Anterior cingulate cortex (tissue), 58 donors: Measurements from ENCODE around the gene CYBA.

Source experiments
- DNase-seq, 58 donors: peaks; one replicate each; lab custom pipeline; 2025; lab: John Stamatoyannopoulos, UW

The CYBA gene

GRCh38 chr16:88649195-88649923, 1.5 kb downstream of the CYBA start:
- DNase-seq: no peak

DNA sequence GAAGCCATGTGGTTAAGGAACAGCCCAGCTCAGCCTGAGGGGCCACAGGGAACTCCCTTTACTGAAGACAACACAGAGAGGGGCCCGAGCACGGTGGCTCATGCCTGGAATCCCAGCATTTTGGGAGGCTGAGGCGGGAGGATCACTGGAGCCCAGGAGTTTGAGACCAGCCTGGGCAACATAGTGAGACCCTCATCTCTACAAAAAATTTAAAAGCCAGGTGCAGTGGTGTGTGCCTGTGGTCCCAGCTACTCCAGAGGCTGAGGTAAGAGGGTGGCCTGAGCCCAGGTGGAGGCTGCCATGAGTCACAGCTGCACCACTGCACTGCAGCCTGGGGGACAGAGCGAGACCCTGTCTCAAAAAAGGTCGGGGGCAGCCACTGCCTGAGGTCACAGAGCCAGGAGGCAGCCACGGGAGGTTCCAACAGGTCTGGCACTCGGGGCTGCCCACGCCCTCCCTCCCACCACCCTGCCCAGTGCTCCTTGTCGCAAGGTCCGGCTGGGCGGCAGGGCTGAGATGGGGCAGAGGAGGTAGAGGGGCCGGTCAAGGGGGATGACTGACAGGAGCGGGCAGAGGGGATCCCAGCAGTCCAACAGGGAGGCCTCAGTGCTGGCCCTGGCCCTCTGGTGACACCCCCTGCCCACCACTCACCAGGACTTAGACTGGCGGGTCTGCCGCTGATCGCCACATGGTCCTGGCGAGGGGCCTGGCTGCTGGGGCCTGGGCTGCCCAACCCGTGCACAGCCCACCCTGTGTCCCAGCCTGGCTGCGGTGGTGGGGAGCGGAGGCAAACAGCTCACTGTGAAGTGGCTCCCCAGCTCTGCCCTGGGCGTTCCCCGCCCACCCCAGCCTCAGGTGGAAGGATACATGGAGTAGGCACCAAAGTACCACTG, 3.4 kb downstream of the CYBA start:
- no peak for DNase-seq

DNA sequence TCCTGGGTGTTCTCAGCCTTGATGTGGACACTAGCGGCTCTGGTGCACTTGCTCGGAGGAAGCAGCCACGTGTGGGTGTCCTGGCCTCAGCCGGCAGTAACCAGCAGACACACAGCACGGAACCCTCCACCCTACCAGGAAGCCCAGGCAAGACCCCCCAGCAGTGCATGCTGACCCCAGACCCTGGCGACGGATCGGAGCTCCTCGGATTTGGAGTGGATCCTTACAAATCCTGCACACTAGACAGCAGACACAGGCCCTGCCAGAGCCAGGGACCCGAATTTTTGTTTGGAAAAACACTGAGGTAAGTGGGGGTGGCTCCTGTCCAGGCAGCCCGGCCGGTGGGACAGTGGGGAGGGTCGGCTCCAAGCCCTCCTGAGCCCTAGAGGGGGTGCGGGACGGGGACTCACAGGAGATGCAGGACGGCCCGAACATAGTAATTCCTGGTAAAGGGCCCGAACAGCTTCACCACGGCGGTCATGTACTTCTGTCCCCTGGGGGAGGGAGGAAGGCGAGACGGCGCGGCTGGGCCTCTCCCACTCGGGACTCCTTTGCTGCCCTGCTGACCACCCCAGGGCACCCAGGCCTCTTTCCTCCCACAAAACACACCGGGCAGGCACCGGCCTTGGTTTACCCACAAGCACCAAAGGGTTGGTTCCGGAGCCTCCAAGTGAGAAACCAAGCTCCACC, 4.4 kb downstream of the CYBA start:
- no peak for DNase-seq

- DNase-seq: no peak
These were observed 4.9 kb downstream of the CYBA start for GRCh38 chr16:88645941-88646340.

DNA sequence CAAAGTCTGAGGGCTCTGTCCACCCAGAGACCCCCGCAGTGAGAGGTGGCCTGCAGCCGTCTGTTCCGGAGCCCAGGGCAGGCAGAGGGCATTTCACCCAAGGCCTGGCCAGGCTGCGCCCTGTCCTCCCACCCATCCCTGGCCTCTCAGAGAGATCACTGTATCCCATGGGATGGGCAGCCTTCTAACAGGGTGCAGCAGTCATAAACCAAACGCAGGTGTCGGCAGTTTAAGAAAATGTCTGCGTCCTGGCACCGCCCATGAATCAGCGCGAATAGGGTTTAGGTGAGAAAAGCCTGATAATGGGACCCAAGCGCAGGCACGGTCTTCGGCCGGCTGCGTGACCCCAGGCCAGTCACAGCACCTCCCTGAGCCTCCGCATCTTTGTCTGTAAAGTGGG, 5.4 kb downstream of the CYBA start:
- DNase-seq: no peak

- DNase-seq: no peak
These were observed 7.3 kb downstream of the CYBA start for GRCh38 chr16:88643644-88643932.

GRCh38 chr16:88642881-88643643, 7.8 kb downstream of the CYBA start:
- no peak for DNase-seq

DNA sequence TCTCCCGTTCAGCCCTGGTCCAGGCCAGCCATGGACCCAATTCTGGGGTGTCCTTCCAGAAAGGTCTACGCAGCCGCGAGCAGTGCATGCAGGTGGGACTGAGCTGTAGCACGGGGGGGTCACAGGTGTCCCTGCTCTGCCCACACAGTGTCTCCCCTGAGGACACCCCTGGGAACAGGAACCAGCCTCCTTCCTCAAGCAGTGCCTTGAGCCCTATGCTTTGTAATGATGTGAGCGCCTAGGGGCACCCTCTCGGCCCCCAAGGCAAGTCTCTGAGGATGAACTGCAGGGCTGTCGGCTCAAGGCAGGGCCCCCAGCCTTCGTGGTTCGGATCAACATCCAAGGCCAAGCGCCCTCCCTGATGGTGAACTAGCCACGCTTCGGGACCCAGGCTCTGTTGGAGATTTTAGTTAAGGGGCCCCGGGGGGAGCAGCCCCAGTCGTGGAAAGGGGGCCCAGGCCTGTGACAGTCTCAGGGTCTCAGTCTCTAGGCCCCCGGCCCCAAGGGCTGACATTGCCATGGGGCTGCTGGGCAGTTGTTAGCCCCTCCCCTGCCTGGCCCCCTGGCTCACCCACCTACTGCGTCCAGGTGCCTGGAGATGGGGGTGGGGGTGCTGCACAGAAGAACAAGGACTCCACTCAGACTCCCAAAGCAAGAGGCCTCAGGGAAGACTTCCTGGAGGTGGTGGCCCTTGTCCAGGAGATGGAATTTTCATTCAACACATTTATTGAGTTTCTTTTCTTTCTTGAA, 10.2 kb downstream of the CYBA start:
- DNase-seq: no peak

- no peak for DNase-seq
These were observed 10.8 kb downstream of the CYBA start for GRCh38 chr16:88640039-88640495.

- no peak for DNase-seq
These were observed 11.4 kb downstream of the CYBA start for GRCh38 chr16:88639231-88640038.

DNA sequence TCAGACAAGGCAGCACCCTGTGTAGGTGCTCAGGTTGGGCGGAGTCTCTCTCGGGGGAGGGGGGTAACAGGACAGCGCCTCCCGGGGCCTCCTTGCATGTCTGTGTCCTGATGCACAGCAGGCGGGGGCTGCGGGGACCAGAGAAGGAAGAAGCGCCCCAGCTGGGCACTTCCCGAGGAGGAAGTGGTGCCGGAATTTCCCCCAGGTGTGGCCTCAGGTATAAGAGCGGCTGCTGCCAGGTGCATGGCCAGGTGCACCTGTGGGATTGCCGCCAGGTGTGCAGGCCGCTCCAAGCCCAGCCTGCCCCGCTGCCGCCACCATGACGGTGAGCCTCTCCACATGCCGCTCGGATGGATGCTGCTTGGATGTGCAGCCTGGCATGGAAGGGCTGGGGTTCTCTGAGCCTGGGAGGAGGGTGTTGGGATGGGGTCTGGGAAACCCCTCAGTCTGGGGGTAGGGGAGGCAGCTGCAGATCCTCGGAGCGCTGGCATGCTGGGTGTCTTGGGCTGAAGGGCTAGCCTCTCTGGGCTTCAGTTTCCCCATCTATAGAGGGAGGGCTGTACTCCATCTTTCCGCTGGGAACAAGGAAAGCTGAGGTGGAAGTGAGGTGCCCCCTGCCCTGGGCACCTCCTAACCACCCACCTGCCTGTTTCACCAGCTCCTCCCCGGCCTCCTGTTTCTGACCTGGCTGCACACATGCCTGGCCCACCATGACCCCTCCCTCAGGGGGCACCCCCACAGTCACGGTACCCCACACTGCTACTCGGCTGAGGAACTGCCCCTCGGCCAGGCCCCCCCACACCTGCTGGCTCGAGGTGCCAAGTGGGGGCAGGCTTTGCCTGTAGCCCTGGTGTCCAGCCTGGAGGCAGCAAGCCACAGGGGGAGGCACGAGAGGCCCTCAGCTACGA, 12.3 kb downstream of the CYBA start, which contains the start of gene IL17C:
TSS of gene IL17C (plus strand) at position 250 of the 908 bp plus-strand sequence. CDS start at position 320, 70 bp downstream.
- DNase-seq: no peak

DNA sequence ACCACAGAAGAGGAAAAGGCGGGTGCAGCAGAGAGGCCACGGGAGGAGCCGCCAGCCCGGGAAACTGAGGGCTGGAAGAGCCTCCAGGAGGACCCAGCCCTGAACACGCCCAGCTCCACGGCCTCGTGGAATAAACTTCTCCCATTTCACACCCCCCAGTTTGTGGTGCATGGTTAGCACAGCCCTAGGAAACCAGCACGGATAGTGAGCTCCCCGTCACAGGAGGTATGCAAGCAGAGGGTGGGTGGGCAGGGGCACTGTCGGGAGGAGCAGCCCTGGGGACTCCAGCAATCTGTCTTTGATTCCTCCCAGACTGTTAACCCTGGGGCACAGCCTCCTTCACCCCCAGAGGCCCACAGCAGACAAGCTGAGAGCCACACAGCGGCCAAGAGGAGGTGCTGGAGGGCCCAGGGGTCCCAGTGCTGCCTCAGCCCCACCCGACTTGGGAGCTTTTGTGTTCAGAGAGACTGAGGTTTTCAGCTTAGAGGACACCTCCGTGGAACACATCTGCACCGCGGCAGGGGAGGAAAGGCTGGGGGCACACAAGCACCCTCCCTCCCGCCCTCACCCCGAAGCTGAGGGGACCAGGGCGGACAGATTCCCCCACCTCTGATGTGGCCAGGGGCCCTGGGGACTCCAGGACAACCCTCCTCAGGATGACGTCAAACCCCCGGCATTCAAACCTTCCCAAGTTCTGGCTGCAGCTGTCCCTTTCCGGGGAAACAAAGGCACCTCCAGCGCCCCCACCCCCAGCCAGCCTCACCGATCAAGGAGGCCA, 14.2 kb downstream of the CYBA start:
- DNase-seq: no peak

GRCh38 chr16:88635671-88636319, 15.1 kb downstream of the CYBA start:
- DNase-seq: no peak

- no peak for DNase-seq
These were observed 15.7 kb downstream of the CYBA start for GRCh38 chr16:88634994-88635670.

DNA sequence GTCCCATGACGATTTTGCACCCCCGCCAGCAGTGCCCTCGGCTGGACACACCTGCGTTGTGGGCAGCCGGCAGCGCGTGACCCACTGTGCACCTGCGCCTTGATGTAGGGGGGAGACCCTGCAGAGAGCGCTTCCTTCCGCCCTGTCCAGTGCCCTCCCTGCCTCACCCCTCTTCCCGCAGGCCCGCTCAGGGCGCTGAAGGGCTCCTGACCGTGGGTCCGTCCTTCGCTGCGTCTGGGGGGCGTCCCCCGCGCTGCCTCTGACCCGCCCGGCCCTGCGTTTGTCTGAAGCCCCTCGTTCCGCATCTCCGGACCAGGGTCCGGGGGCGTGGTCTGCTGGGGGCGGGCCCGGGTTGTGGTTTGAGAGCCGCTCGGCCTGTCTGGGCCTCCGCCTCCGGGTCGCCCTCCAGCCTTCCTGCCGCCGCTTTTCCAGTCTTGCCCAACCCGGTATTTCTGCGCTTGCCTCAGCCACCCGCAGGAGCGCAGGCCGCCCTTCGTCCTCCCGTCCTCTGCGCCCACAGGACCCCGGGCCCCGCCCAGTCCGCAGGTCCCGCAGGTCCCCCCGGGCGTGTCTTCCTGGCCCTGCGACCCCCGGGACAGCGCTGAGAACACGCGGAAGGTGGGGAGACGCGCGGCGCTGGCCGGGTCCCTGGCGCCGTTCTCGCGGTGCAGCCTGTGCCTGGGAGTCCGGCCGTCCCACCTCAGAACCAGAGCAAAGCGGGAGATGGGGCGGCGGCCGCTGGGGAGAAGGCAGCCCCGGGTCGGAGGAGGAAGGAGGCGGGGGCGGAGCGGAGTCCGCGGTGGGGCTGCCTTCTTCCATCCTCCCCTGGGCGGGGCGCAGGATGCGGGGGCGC, 16.5 kb downstream of the CYBA start:
- DNase-seq: no peak
